ENCODE results near the gene KLHDC1.

KLHDC1 gene

GRCh38 chr14:49786315-49786714 is 93.4 kb downstream of the KLHDC1 start:
- DNase-seq (ENCODE audit: low spot score): no peak

GRCh38 chr14:49792618-49793017 is 99.7 kb downstream of the KLHDC1 start:
- DNase-seq (ENCODE audit: low spot score): no peak

- no peak for DNase-seq (ENCODE audit: low spot score)
Measured at GRCh38 chr14:49796025-49796424, 103.1 kb downstream of the KLHDC1 start.
